GM19328 (cell line): ENCODE data around the gene PPP1R12B.
A peak's percentile ranks its signal among the peaks of the same experiment; 100 is the strongest.

Experiments
- ATAC-seq: cut with Tn5 transposase; IDR thresholded peaks from one replicate; pipeline ENCODE4 v1.9.1; 2021; ENCODE audit warnings: mild to moderate bottlenecking, moderate library complexity; ENCODE audit not compliant: unreplicated experiment

Gene PPP1R12B, protein sequence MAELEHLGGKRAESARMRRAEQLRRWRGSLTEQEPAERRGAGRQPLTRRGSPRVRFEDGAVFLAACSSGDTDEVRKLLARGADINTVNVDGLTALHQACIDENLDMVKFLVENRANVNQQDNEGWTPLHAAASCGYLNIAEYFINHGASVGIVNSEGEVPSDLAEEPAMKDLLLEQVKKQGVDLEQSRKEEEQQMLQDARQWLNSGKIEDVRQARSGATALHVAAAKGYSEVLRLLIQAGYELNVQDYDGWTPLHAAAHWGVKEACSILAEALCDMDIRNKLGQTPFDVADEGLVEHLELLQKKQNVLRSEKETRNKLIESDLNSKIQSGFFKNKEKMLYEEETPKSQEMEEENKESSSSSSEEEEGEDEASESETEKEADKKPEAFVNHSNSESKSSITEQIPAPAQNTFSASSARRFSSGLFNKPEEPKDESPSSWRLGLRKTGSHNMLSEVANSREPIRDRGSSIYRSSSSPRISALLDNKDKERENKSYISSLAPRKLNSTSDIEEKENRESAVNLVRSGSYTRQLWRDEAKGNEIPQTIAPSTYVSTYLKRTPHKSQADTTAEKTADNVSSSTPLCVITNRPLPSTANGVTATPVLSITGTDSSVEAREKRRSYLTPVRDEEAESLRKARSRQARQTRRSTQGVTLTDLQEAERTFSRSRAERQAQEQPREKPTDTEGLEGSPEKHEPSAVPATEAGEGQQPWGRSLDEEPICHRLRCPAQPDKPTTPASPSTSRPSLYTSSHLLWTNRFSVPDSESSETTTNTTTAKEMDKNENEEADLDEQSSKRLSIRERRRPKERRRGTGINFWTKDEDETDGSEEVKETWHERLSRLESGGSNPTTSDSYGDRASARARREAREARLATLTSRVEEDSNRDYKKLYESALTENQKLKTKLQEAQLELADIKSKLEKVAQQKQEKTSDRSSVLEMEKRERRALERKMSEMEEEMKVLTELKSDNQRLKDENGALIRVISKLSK

DNA sequence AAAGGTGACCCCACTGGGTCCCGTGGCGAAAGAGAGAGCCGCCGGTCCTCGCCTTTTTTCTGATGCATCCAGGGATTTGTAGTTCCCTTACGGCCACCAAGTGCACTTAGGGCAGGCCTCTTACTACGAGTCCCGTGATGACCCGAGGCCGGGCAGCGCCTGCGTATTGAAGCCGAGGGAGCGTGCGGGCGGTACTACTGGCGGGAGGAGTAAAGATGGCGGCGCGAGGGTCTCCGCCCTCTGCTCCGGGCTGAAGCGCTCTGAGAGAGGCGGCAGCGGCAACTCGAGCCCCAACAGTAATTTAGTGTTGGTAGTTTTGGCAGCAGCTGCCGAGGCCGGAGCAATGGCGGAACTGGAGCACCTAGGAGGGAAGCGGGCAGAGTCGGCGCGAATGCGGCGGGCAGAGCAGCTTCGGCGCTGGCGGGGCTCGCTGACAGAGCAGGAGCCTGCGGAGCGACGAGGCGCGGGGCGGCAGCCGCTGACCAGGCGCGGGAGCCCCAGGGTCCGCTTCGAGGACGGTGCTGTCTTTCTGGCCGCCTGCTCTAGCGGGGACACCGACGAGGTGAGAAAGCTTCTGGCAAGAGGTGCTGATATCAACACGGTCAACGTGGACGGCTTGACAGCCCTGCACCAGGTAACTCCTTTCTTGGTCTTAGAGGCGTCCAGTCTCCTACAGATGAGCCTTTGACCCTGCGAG is at the start of gene PPP1R12B:
Gene PPP1R12B (plus strand): TSS at position 191 of the 697 bp plus-strand sequence. CDS start 153 bp downstream, at position 344.
- peak; percentile 98 for ATAC-seq

- no peak for ATAC-seq
Observed at GRCh38 chr1:202302166-202302565, 46.3 kb upstream of the PPP1R12B start.

DNA sequence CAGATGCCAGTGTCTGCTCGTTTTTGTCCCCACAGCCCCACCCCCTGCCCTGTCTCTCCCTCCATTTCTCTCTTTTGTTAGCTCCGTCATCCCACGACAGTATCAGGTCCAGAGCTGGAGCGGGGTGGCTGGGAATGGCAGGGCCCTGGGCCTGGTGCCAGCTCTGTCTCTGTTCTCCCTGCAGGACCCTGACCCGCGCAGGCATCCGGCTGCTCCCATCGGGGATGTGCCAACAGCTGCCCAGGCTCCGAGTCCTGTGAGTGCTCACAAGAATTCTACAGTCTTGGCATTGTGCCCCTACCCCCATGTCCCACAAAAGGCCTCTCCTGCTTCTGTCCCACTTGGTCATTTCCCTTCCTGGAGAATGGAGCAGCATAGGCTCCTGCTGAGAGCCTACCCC is 44.1 kb upstream of the PPP1R12B start:
- no peak for ATAC-seq

DNA sequence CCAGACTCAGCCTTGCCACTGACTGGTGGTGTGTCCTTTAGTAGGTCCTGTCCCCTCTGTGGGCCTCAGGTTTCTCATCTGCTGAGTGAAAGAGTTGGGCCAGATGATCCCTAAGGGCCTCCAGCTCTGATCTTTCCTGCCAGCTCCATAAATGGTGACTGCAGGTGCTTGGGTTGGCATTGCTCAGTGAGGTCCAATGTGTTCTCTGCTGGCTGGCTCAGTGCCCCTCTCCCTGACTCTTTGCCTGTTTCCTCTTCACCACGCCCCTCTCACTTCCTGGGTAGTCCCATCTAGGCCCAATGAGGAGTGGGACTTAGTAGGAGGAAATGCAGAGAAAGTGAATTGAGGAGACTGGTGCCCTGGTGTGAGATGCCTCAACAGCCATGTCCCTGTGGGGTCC is 43.3 kb upstream of the PPP1R12B start:
- ATAC-seq: no peak

GRCh38 chr1:202306535-202307345 is 41.8 kb upstream of the PPP1R12B start:
- no peak for ATAC-seq

DNA sequence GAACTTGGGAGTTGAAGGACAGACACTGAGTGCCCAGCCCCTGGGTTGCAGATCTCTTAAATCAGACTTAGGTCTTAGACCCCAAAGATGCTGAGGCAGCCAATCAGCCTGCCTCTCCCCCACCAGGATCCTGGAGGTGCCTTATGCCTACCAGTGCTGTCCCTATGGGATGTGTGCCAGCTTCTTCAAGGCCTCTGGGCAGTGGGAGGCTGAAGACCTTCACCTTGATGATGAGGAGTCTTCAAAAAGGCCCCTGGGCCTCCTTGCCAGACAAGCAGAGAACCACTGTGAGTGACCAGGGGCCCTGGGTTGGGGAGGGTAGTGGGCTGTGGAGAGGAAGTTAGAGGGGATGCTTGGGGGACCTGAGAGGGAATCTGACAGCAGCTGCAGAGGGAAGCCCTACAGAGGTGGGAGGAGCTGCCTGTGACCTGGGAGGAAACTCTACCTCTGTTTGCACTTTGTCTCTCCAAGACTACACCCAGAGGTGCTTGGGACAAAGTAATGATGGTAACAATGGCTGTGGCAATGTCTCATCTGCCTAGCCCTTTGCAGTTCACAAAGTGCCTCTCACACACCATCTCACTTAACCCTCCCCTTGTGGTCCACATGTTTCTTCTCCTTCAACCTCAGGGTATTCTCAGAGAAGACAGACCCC is 38.3 kb upstream of the PPP1R12B start:
- no peak for ATAC-seq

DNA sequence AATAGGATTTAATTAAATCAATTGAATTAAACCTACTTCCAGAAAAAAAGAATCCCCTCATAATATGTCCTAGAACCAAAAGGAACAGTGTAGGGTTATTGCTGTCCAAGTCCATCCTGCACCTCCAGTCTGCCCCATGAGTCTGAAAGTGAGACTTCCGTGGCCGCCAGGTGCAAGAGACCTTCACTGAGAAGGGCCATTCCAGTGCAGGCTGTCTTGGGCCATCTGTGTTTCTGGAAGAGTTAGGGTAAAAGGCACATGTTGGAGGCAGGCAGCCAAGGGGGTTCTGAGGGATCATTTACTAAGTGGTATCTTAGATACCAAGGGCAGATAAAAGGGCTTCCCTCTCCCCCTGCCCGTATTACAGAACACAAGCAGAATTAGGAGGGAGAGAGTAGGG is 37.8 kb upstream of the PPP1R12B start:
- ATAC-seq: no peak

DNA sequence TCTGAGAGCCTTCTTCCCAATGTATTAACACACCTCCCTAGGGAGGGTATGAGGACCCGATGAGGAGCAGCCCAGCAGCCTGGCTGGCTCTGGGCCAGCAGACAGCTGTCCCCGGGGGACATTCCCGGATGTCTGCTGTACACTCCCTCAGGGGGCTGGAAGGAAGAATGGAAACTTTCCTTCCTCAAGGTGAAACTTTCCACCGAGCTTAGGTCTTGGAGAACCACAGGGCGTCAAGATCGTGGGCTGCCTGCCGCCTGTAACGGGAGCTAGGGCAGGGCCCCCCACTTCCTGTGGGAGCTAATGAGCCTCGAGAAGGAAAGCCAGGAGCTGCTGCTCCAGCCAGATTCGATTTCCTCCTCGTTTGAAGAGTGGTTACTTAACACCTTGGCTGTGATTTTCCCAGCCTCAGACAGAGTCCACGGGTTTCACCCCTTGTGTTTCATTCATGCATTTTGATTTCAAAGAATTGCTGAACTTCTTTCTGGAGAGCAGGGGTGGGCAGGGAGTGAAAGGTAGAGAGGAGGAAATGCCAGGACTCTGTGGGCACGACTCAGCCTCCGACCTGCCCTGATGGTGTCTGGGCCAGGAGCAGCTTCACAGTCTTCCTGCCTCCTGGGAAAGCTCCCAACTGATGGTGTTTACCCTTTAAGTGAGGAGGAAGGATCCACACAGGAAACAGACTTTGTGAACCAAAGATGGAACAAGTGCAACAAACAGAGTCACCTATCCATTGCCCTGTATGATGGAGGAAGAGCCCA is 36.4 kb upstream of the PPP1R12B start:
- ATAC-seq: no peak

GRCh38 chr1:202315576-202316168 is 32.8 kb upstream of the PPP1R12B start:
- ATAC-seq: no peak

- no peak for ATAC-seq
Observed at GRCh38 chr1:202316186-202316585, 32.3 kb upstream of the PPP1R12B start.

DNA sequence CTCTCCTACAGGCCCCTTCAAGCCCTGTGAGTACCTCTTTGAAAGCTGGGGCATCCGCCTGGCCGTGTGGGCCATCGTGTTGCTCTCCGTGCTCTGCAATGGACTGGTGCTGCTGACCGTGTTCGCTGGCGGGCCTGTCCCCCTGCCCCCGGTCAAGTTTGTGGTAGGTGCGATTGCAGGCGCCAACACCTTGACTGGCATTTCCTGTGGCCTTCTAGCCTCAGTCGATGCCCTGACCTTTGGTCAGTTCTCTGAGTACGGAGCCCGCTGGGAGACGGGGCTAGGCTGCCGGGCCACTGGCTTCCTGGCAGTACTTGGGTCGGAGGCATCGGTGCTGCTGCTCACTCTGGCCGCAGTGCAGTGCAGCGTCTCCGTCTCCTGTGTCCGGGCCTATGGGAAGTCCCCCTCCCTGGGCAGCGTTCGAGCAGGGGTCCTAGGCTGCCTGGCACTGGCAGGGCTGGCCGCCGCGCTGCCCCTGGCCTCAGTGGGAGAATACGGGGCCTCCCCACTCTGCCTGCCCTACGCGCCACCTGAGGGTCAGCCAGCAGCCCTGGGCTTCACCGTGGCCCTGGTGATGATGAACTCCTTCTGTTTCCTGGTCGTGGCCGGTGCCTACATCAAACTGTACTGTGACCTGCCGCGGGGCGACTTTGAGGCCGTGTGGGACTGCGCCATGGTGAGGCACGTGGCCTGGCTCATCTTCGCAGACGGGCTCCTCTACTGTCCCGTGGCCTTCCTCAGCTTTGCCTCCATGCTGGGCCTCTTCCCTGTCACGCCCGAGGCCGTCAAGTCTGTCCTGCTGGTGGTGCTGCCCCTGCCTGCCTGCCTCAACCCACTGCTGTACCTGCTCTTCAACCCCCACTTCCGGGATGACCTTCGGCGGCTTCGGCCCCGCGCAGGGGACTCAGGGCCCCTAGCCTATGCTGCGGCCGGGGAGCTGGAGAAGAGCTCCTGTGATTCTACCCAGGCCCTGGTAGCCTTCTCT is 30.3 kb upstream of the PPP1R12B start:
- no peak for ATAC-seq

GRCh38 chr1:202319381-202320080 is 29.0 kb upstream of the PPP1R12B start:
- no peak for ATAC-seq

- no peak for ATAC-seq
Observed at GRCh38 chr1:202320081-202320405, 28.5 kb upstream of the PPP1R12B start.

DNA sequence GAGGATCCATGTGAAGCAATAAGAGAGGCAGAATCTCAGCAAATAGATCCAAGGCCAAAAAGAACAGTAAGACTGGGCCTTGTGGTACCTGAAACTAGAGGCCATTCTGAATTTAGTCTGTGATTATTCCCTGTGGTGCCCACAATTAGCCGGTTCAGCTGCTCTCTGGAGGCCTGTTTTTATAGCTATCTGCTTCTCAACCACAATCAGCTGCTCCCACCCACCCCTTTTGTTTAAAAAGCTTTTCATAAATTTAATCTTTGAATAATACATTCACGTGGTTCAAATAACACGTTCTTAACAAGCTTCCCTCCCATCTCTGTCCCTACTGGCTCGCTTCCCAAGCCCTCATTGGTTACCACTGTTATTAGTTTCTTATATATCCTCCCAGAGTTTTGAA is 24.8 kb upstream of the PPP1R12B start:
- no peak for ATAC-seq

DNA sequence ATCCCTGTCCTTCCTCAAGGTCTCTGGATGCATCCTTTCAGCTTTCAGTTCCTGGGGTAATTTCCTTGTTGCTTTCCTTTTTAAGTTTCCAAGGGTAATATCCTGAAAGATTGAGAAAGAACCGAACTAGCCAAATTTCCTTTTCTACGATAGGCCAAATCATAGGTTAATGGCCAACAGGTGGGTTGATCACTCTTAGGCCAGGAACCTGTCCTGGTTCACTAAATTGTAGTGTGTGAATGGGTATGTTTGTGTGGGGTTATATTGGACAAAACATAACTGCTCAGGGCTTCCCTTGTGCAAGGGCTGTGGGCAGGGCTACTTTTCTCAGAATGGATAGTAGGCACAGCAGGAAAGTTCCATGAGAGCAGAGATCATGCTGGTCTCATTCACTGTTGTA is 23.9 kb upstream of the PPP1R12B start:
- no peak for ATAC-seq

DNA sequence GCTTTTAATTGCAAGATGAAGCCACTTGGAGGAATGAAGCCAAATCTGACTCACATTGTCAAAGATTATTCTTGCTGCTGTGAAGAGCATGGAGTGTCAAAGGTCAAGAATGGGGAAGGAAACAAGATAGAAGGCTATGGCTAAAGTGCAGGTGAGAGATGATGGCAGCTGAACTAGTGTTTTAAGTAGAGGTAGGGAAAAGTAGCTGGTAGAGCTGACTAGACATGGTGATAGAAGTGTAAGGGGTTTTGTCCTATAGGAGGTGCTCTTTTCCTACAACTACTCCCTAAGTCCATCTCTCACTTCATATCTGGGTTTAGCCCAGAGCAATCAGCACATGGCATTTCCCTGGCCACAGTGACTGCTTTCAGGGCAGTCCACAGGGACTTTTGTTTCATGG is 18.6 kb upstream of the PPP1R12B start:
- ATAC-seq: no peak

DNA sequence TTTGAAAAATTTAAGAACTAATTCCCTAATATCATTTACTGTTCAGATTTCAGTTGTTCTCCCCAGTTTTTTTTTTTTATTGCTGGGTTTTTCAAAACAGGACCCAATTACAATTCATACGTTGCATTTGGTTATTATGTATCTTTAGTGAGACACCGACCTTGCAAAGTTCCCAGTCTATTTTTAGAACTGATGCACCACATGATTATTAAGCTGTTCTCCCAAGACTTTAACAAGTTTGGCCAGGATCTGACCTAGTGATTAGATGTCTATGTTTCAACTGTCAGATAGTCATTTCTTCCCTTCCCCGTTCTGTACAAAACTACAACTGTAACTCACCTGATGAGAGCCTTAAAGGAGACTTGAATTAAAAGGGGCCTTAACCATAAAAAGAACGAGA is 14.6 kb upstream of the PPP1R12B start:
- ATAC-seq: no peak
